DOHH2 (cell line): ENCODE data around the gene METTL8.
A peak's percentile ranks its signal among the peaks of the same experiment; 100 is the strongest.

Experiments
- H3F3A ChIP-seq: fragments of 200-600 bp; sonication (generic), shearing (Covaris generic); 2 replicates; pipeline ENCODE4 v1.6.0; 2016; ENCODE audit warnings: antibody characterized with exemption, mild to moderate bottlenecking; ENCODE audit not compliant: control insufficient read depth, insufficient read depth
- H3K27ac ChIP-seq: fragments of 200-600 bp; sonication (generic); 2 replicates; pipeline ENCODE4 v1.5.1; 2014; ENCODE audit warnings: low read depth, mild to moderate bottlenecking, low read length, moderate library complexity
- H3K27me3 ChIP-seq: fragments of 200-600 bp; sonication (generic); 2 replicates; pipeline ENCODE4 v1.6.1; 2014; ENCODE audit warnings: mild to moderate bottlenecking, low read length, mixed read lengths; ENCODE audit not compliant: control insufficient read depth
- H3K36me3 ChIP-seq: fragments of 200-600 bp; sonication (generic); 2 replicates; pipeline ENCODE4 v1.6.1; 2014; ENCODE audit warnings: mild to moderate bottlenecking, low read length, moderate library complexity, mixed read lengths; ENCODE audit not compliant: control insufficient read depth
- H3K4me1 ChIP-seq: fragments of 200-600 bp; sonication (generic); 2 replicates; pipeline ENCODE4 v1.6.1; 2014; ENCODE audit warnings: mild to moderate bottlenecking, low read length, mixed read lengths; ENCODE audit not compliant: control insufficient read depth
- H3K4me2 ChIP-seq: fragments of 200-600 bp; sonication (generic); 2 replicates; pipeline ENCODE4 v1.6.0; 2014; ENCODE audit warnings: mild to moderate bottlenecking, low read length, moderate library complexity
- H3K4me3 ChIP-seq: fragments of 200-600 bp; sonication (generic); 2 replicates; pipeline ENCODE4 v1.5.1; 2014; ENCODE audit warnings: mild to moderate bottlenecking, low read length, mixed read lengths
- H3K79me2 ChIP-seq: fragments of 200-600 bp; sonication (generic); 2 replicates; pipeline ENCODE4 v1.6.1; 2014; ENCODE audit warnings: mild to moderate bottlenecking, low read length, mixed read lengths; ENCODE audit not compliant: control insufficient read depth
- H3K9me2 ChIP-seq: fragments of 200-600 bp; sonication (generic); replicated peaks from 2 replicates; pipeline ENCODE4 v1.6.1; 2014; ENCODE audit warnings: mild to moderate bottlenecking, low read length, mixed read lengths; ENCODE audit not compliant: control insufficient read depth
- H3K9me3 ChIP-seq: fragments of 200-600 bp; sonication (generic); 2 replicates; pipeline ENCODE4 v1.6.1; 2014; ENCODE audit warnings: antibody characterized with exemption, low read length, mixed read lengths; ENCODE audit not compliant: control insufficient read depth, insufficient read depth
- H4K20me1 ChIP-seq: fragments of 200-600 bp; sonication (generic); 2 replicates; pipeline ENCODE4 v1.6.0; 2014; ENCODE audit warnings: low read depth, mild to moderate bottlenecking, antibody characterized with exemption, low read length, moderate library complexity; ENCODE audit not compliant: control insufficient read depth, insufficient read depth
- EZH2phosphoT487 ChIP-seq: fragments of 200-600 bp; sonication (generic); IDR thresholded peaks from 2 replicates; pipeline ENCODE4 v1.6.1; 2017; ENCODE audit warnings: borderline replicate concordance, mild to moderate bottlenecking, antibody characterized with exemption, low read length, moderate library complexity, mixed read lengths
- TF ChIP-seq, protein P1 (sequence below): fragments of 200-600 bp; sonication (generic); IDR thresholded peaks from one replicate; pipeline ENCODE4 v1.5.1; 2014; ENCODE audit warnings: antibody characterized with exemption, mild to moderate bottlenecking, low read depth, low read length; ENCODE audit not compliant: poor library complexity, severe bottlenecking

Gene METTL8

GRCh38 chr2:171407030-171407675 lies 26.6 kb downstream of the METTL8 start:
- Histone ChIP-seq H3K36me3 (no peaks in the 10 kb centered on the region), H3K79me2 (peaks cover 34% of the 10 kb centered on the region), H3K4me3 (peak overlapping the region; percentile 37; the same call in 1 of the 2 replicates), H3F3A (no peaks in the 10 kb centered on the region), H3K4me2 (peak overlapping the region; percentile 49), H4K20me1 (no peaks in the 10 kb centered on the region), H3K27ac (peak overlapping the region; percentile 51; the same call in 1 of the 2 replicates), H3K27me3 (no peaks in the 10 kb centered on the region), H3K9me2 (no peaks in the 10 kb centered on the region), H3K9me3 (0 out of 2 replicates have a peak, but pooled peaks cover 5% of the 10 kb centered on the region), H3K4me1 (peaks cover 37% of the 10 kb centered on the region)
- TF ChIP-seq, protein P1, sequence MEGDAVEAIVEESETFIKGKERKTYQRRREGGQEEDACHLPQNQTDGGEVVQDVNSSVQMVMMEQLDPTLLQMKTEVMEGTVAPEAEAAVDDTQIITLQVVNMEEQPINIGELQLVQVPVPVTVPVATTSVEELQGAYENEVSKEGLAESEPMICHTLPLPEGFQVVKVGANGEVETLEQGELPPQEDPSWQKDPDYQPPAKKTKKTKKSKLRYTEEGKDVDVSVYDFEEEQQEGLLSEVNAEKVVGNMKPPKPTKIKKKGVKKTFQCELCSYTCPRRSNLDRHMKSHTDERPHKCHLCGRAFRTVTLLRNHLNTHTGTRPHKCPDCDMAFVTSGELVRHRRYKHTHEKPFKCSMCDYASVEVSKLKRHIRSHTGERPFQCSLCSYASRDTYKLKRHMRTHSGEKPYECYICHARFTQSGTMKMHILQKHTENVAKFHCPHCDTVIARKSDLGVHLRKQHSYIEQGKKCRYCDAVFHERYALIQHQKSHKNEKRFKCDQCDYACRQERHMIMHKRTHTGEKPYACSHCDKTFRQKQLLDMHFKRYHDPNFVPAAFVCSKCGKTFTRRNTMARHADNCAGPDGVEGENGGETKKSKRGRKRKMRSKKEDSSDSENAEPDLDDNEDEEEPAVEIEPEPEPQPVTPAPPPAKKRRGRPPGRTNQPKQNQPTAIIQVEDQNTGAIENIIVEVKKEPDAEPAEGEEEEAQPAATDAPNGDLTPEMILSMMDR = no peak
- no peak for TF ChIP-seq EZH2phosphoT487

- Histone ChIP-seq H3F3A (no peaks in the 10 kb centered on the region), H3K9me3 (peaks cover 8% of the 10 kb centered on the region), H4K20me1 (no peaks in the 10 kb centered on the region), H3K36me3 (no peaks in the 10 kb centered on the region), H3K9me2 (no peaks in the 10 kb centered on the region), H3K79me2 (peaks cover 32% of the 10 kb centered on the region), H3K4me3 (peak overlapping the region; percentile 37), H3K4me1 (peaks cover 32% of the 10 kb centered on the region), H3K27ac (peak overlapping the region; percentile 51), H3K27me3 (no peaks in the 10 kb centered on the region), H3K4me2 (peak overlapping the region; percentile 49)
- TF ChIP-seq EZH2phosphoT487 = no peak
- TF ChIP-seq, protein P1 = no peak
These were observed 27.7 kb downstream of the METTL8 start for GRCh38 chr2:171406044-171406443.

DNA sequence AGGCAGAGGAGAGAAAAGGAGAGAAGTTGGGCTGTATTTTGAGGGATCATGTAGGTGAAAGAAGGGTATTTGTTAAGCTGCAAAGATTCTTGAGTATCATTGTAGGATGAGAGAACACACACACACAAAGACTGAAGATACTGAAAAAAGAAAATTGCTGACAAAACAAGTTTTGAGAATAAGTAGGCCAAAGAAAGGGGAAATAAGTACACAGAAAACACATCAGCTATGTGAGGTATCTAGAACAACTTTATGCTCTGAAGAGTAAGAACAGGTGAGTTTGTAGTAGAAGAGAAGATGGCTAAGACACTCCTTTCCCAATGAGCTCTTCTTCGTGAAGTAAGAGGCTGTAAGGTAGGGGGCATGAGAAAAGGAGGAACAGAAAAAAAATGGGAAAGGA lies 28.2 kb downstream of the METTL8 start:
- peaks cover 31% of the 10 kb centered on the region for H3K79me2 ChIP-seq
- no peak for TF ChIP-seq EZH2phosphoT487
- TF ChIP-seq, protein P1 = no peak
- H3F3A ChIP-seq = no peaks in the 10 kb centered on the region
- no peaks in the 10 kb centered on the region for H3K27me3 ChIP-seq
- H3K4me1 ChIP-seq = peaks cover 32% of the 10 kb centered on the region
- no peaks in the 10 kb centered on the region for H3K36me3 ChIP-seq
- H3K9me2 ChIP-seq = no peaks in the 10 kb centered on the region
- no peaks in the 10 kb centered on the region for H4K20me1 ChIP-seq
- peak overlapping the region; percentile 49 for H3K4me2 ChIP-seq
- H3K27ac ChIP-seq = peak overlapping the region; percentile 51
- H3K9me3 ChIP-seq = peaks cover 8% of the 10 kb centered on the region
- 0 out of 2 replicates have a peak overlapping the region, but pooled peaks have one; percentile 9 for H3K4me3 ChIP-seq
